ENCODE measurements around the gene NTRK3.
"Not testable (repeated sequence)": the region's sequence is repeated elsewhere in the genome, so short reads cannot be mapped to it uniquely, and the experiment has no call there.

Gene NTRK3

GRCh38 chr15:88048755-88049154, 207.8 kb downstream of the NTRK3 start:
- Histone ChIP-seq H2AFZ (ENCODE audit: low read length, unreplicated experiment) (no peak overlapping the region), H3K27me3 (ENCODE audit: insufficient read depth, low read length) (no peaks in the 10 kb centered on the region), H3K4me3 (ENCODE audit: low read depth, low read length) (no peak overlapping the region), H3K4me1 (ENCODE audit: control insufficient read depth, insufficient read depth, low read length, unreplicated experiment) (no peaks in the 10 kb centered on the region), H3K27ac (ENCODE audit: low read depth, low read length) (no peak overlapping the region), H3K79me2 (ENCODE audit: control insufficient read depth, insufficient read depth, low read length, unreplicated experiment) (no peaks in the 10 kb centered on the region), H3K36me3 (ENCODE audit: insufficient read depth, low read length) (no peaks in the 10 kb centered on the region)

- Histone ChIP-seq H3K79me2 (ENCODE audit: control insufficient read depth, insufficient read depth, low read length, unreplicated experiment) (no peaks in the 10 kb centered on the region), H3K27ac (ENCODE audit: low read depth, low read length) (no peak overlapping the region), H2AFZ (ENCODE audit: low read length, unreplicated experiment) (no peak overlapping the region), H3K4me1 (ENCODE audit: control insufficient read depth, insufficient read depth, low read length, unreplicated experiment) (no peaks in the 10 kb centered on the region), H3K27me3 (ENCODE audit: insufficient read depth, low read length) (no peaks in the 10 kb centered on the region), H3K36me3 (ENCODE audit: insufficient read depth, low read length) (no peaks in the 10 kb centered on the region), H3K4me3 (ENCODE audit: low read depth, low read length) (no peak overlapping the region)
These were observed 208.3 kb downstream of the NTRK3 start for GRCh38 chr15:88048237-88048636.

- H3K27ac ChIP-seq (ENCODE audit: low read depth, low read length) = no peak overlapping the region
These were observed 209.9 kb downstream of the NTRK3 start for GRCh38 chr15:88046576-88047129.

GRCh38 chr15:88043396-88043795, 213.1 kb downstream of the NTRK3 start:
- Histone ChIP-seq H3K79me2 (ENCODE audit: control insufficient read depth, insufficient read depth, low read length, unreplicated experiment) (no peaks in the 10 kb centered on the region), H3K27ac (ENCODE audit: low read depth, low read length) (no peak overlapping the region), H3K4me3 (ENCODE audit: low read depth, low read length) (no peak overlapping the region), H3K36me3 (ENCODE audit: insufficient read depth, low read length) (no peaks in the 10 kb centered on the region), H3K27me3 (ENCODE audit: insufficient read depth, low read length) (no peaks in the 10 kb centered on the region), H3K4me1 (ENCODE audit: control insufficient read depth, insufficient read depth, low read length, unreplicated experiment) (no peaks in the 10 kb centered on the region), H2AFZ (ENCODE audit: low read length, unreplicated experiment) (no peak overlapping the region)

More at GRCh38 chr15:88046576-88047129, 209.9 kb downstream of the NTRK3 start:
- Histone ChIP-seq H3K4me3 (ENCODE audit: low read depth, low read length) (no peak overlapping the region), H2AFZ (ENCODE audit: low read length, unreplicated experiment) (no peak overlapping the region), H3K27me3 (ENCODE audit: insufficient read depth, low read length) (no peaks in the 10 kb centered on the region), H3K79me2 (ENCODE audit: control insufficient read depth, insufficient read depth, low read length, unreplicated experiment) (no peaks in the 10 kb centered on the region), H3K36me3 (ENCODE audit: insufficient read depth, low read length) (no peaks in the 10 kb centered on the region), H3K4me1 (ENCODE audit: control insufficient read depth, insufficient read depth, low read length, unreplicated experiment) (no peaks in the 10 kb centered on the region)

GRCh38 chr15:88042047-88042446, 214.5 kb downstream of the NTRK3 start:
- no peaks in the 10 kb centered on the region for H3K27me3 ChIP-seq (ENCODE audit: insufficient read depth, low read length)
- H3K79me2 ChIP-seq (ENCODE audit: control insufficient read depth, insufficient read depth, low read length, unreplicated experiment) = no peaks in the 10 kb centered on the region
- H3K27ac ChIP-seq (ENCODE audit: low read depth, low read length) = no peak overlapping the region
- no peaks in the 10 kb centered on the region for H3K4me1 ChIP-seq (ENCODE audit: control insufficient read depth, insufficient read depth, low read length, unreplicated experiment)
- no peaks in the 10 kb centered on the region for H3K36me3 ChIP-seq (ENCODE audit: insufficient read depth, low read length)
- no peak overlapping the region for H3K4me3 ChIP-seq (ENCODE audit: low read depth, low read length)
- no peak overlapping the region for H2AFZ ChIP-seq (ENCODE audit: low read length, unreplicated experiment)

GRCh38 chr15:88040516-88040915, 216.0 kb downstream of the NTRK3 start:
- no peaks in the 10 kb centered on the region for H3K4me1 ChIP-seq (ENCODE audit: control insufficient read depth, insufficient read depth, low read length, unreplicated experiment)
- no peaks in the 10 kb centered on the region for H3K36me3 ChIP-seq (ENCODE audit: insufficient read depth, low read length)

GRCh38 chr15:88038261-88038660, 218.3 kb downstream of the NTRK3 start:
- no peaks in the 10 kb centered on the region for H3K36me3 ChIP-seq (ENCODE audit: insufficient read depth, low read length)
- no peak overlapping the region for H3K27ac ChIP-seq (ENCODE audit: low read depth, low read length)
- no peaks in the 10 kb centered on the region for H3K79me2 ChIP-seq (ENCODE audit: control insufficient read depth, insufficient read depth, low read length, unreplicated experiment)
- no peak overlapping the region for H3K4me3 ChIP-seq (ENCODE audit: low read depth, low read length)
- H2AFZ ChIP-seq (ENCODE audit: low read length, unreplicated experiment) = no peak overlapping the region
- no peaks in the 10 kb centered on the region for H3K4me1 ChIP-seq (ENCODE audit: control insufficient read depth, insufficient read depth, low read length, unreplicated experiment)
- no peaks in the 10 kb centered on the region for H3K27me3 ChIP-seq (ENCODE audit: insufficient read depth, low read length)

More at GRCh38 chr15:88040516-88040915, 216.0 kb downstream of the NTRK3 start:
- Histone ChIP-seq H3K27me3 (ENCODE audit: insufficient read depth, low read length) (no peaks in the 10 kb centered on the region), H3K27ac (ENCODE audit: low read depth, low read length) (no peak overlapping the region), H3K4me3 (ENCODE audit: low read depth, low read length) (no peak overlapping the region), H3K79me2 (ENCODE audit: control insufficient read depth, insufficient read depth, low read length, unreplicated experiment) (no peaks in the 10 kb centered on the region), H2AFZ (ENCODE audit: low read length, unreplicated experiment) (no peak overlapping the region)

GRCh38 chr15:88036154-88036839, 220.2 kb downstream of the NTRK3 start:
- no peaks in the 10 kb centered on the region for H3K36me3 ChIP-seq (ENCODE audit: insufficient read depth, low read length)
- no peaks in the 10 kb centered on the region for H3K79me2 ChIP-seq (ENCODE audit: control insufficient read depth, insufficient read depth, low read length, unreplicated experiment)
- H3K27ac ChIP-seq (ENCODE audit: low read depth, low read length) = no peak overlapping the region
- no peaks in the 10 kb centered on the region for H3K4me1 ChIP-seq (ENCODE audit: control insufficient read depth, insufficient read depth, low read length, unreplicated experiment)
- no peaks in the 10 kb centered on the region for H3K27me3 ChIP-seq (ENCODE audit: insufficient read depth, low read length)
- no peak overlapping the region for H3K4me3 ChIP-seq (ENCODE audit: low read depth, low read length)
- no peak overlapping the region for H2AFZ ChIP-seq (ENCODE audit: low read length, unreplicated experiment)

GRCh38 chr15:88035381-88035780, 221.2 kb downstream of the NTRK3 start:
- Histone ChIP-seq H3K36me3 (ENCODE audit: insufficient read depth, low read length) (no peaks in the 10 kb centered on the region), H2AFZ (ENCODE audit: low read length, unreplicated experiment) (no peak overlapping the region), H3K4me1 (ENCODE audit: control insufficient read depth, insufficient read depth, low read length, unreplicated experiment) (no peaks in the 10 kb centered on the region), H3K27me3 (ENCODE audit: insufficient read depth, low read length) (no peaks in the 10 kb centered on the region), H3K79me2 (ENCODE audit: control insufficient read depth, insufficient read depth, low read length, unreplicated experiment) (no peaks in the 10 kb centered on the region), H3K4me3 (ENCODE audit: low read depth, low read length) (no peak overlapping the region), H3K27ac (ENCODE audit: low read depth, low read length) (no peak overlapping the region)

- not testable (repeated sequence) for H3K27ac ChIP-seq (ENCODE audit: low read depth, low read length); H3K36me3 ChIP-seq (ENCODE audit: insufficient read depth, low read length)
These were observed 223.1 kb downstream of the NTRK3 start for GRCh38 chr15:88033421-88033820.

GRCh38 chr15:88032787-88033186, 223.8 kb downstream of the NTRK3 start:
- Histone ChIP-seq H3K27ac (ENCODE audit: low read depth, low read length) (no peak overlapping the region), H2AFZ (ENCODE audit: low read length, unreplicated experiment) (no peak overlapping the region), H3K4me1 (ENCODE audit: control insufficient read depth, insufficient read depth, low read length, unreplicated experiment) (no peaks in the 10 kb centered on the region), H3K79me2 (ENCODE audit: control insufficient read depth, insufficient read depth, low read length, unreplicated experiment) (no peaks in the 10 kb centered on the region), H3K4me3 (ENCODE audit: low read depth, low read length) (no peak overlapping the region), H3K27me3 (ENCODE audit: insufficient read depth, low read length) (no peaks in the 10 kb centered on the region), H3K36me3 (ENCODE audit: insufficient read depth, low read length) (no peaks in the 10 kb centered on the region)

More at GRCh38 chr15:88033421-88033820, 223.1 kb downstream of the NTRK3 start:
- not testable (repeated sequence) for H3K79me2 ChIP-seq (ENCODE audit: control insufficient read depth, insufficient read depth, low read length, unreplicated experiment); H3K4me3 ChIP-seq (ENCODE audit: low read depth, low read length); H2AFZ ChIP-seq (ENCODE audit: low read length, unreplicated experiment); H3K27me3 ChIP-seq (ENCODE audit: insufficient read depth, low read length); H3K4me1 ChIP-seq (ENCODE audit: control insufficient read depth, insufficient read depth, low read length, unreplicated experiment)

Data from ACC112 (cell line).